ENCODE measurements around the gene CDH3. TPM values are rescaled to one million over a fixed set of nuclear protein-coding genes. Genes with fewer than 3 reads are reported as not detected.

CDH3 gene
- total and polyA plus RNA-seq, 2 of the 13 experiments (the other 11 are each of a cell fraction or from before 2014, with no cell fraction given) = 0.11 TPM; not detected in 1

- TF ChIP-seq POLR2AphosphoS5 (IDR thresholded peaks at IDR 0.05; ENCODE audit: low read depth, low read length) (no peak), ATRX (CRISPR knock-in tag; IDR thresholded peaks at IDR 0.05; ENCODE audit: borderline replicate concordance) (no peak), RAD51 (IDR thresholded peaks at IDR 0.05; ENCODE audit: borderline replicate concordance) (no peak), REPIN1 (CRISPR knock-in tag; IDR thresholded peaks at IDR 0.05; ENCODE audit: borderline replicate concordance, low read depth) (no peak), NFKBIZ (CRISPR knock-in tag; IDR thresholded peaks at IDR 0.05) (no peak), REXO4 (CRISPR knock-in tag; IDR thresholded peaks at IDR 0.05; ENCODE audit: borderline replicate concordance) (no peak), ZNF619 (CRISPR knock-in tag; IDR thresholded peaks at IDR 0.05) (peak; percentile 69; the same call in 1 of the 2 replicates), CCAR2 (optimal IDR thresholded peaks at IDR 0.05; ENCODE audit: low read depth, low read length) (no peak), HOXA5 (CRISPR knock-in tag; IDR thresholded peaks at IDR 0.05) (no peak), HNF4G (IDR thresholded peaks at IDR 0.05; ENCODE audit: borderline replicate concordance, low read depth, low read length) (no peak), HNF4G (CRISPR knock-in tag; IDR thresholded peaks at IDR 0.05; ENCODE audit: borderline replicate concordance, low read depth) (no peak), ZNF878 (CRISPR knock-in tag; IDR thresholded peaks at IDR 0.05) (no peak), SRSF4 (IDR thresholded peaks at IDR 0.05; ENCODE audit: low read depth, low read length, poor library complexity, severe bottlenecking) (no peak)
- TF ChIP-seq, protein P1, sequence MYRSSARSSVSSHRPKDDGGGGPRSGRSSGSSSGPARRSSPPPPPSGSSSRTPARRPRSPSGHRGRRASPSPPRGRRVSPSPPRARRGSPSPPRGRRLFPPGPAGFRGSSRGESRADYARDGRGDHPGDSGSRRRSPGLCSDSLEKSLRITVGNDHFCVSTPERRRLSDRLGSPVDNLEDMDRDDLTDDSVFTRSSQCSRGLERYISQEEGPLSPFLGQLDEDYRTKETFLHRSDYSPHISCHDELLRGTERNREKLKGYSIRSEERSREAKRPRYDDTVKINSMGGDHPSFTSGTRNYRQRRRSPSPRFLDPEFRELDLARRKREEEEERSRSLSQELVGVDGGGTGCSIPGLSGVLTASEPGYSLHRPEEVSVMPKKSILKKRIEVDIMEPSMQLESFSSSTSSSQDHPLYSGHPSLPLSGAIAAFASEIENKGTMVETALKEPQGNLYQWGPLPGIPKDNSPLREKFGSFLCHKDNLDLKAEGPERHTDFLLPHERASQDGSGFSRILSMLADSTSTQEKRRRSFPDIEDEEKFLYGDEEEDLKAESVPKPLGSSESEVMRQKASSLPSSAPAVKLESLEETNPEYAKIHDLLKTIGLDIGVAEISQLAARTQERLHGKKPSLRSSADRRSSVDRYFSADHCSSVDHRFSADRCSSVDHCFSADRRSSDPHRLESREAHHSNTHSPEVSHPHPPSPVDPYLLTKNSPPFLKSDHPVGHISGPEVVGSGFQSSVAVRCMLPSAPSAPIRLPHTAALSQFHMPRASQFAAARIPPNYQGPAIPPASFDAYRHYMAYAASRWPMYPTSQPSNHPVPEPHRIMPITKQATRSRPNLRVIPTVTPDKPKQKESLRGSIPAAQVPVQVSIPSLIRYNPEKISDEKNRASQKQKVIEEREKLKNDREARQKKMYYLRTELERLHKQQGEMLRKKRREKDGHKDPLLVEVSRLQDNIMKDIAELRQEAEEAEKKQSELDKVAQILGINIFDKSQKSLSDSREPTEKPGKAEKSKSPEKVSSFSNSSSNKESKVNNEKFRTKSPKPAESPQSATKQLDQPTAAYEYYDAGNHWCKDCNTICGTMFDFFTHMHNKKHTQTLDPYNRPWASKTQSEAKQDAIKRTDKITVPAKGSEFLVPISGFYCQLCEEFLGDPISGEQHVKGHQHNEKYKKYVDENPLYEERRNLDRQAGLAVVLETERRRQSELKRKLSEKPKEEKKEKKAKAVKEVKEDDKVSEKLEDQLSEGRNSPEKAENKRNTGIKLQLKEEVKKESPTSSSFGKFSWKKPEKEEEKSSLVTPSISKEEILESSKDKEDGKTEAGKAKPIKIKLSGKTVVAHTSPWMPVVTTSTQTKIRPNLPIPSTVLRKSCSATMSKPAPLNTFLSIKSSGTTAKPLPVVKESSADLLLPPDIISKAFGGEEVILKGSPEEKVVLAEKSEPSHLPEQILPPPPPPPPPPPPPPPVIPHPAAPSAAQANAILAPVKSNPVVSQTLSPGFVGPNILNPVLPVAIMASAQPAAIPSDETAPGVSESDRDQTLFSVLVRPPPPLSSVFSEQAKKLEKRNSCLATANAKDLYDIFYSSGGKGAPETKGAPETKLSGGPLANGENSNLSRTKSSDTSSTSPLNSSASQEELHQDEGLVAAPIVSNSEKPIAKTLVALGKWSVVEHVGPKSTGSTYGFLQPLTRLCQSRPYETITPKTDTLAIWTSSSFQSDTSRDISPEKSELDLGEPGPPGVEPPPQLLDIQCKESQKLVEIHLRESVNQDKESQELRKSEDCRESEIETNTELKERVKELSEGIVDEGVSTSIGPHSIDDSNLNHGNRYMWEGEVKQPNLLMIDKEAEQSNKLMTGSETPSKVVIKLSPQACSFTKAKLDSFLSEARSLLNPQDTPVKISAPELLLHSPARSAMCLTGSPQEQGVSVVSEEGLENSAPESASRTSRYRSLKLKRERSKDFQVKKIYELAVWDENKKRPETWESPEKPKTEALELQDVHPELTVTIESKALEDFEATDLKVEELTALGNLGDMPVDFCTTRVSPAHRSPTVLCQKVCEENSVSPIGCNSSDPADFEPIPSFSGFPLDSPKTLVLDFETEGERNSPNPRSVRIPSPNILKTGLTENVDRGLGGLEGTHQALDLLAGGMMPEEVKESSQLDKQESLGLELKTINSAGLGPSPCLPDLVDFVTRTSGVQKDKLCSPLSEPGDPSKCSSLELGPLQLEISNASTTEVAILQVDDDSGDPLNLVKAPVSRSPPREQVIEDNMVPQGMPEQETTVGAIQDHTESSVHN (CRISPR knock-in tag; IDR thresholded peaks at IDR 0.05) = no peak
- TF ChIP-seq, protein P2, sequence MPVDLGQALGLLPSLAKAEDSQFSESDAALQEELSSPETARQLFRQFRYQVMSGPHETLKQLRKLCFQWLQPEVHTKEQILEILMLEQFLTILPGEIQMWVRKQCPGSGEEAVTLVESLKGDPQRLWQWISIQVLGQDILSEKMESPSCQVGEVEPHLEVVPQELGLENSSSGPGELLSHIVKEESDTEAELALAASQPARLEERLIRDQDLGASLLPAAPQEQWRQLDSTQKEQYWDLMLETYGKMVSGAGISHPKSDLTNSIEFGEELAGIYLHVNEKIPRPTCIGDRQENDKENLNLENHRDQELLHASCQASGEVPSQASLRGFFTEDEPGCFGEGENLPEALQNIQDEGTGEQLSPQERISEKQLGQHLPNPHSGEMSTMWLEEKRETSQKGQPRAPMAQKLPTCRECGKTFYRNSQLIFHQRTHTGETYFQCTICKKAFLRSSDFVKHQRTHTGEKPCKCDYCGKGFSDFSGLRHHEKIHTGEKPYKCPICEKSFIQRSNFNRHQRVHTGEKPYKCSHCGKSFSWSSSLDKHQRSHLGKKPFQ (CRISPR knock-in tag; IDR thresholded peaks at IDR 0.05; ENCODE audit: insufficient replicate concordance) = no peak
- TF ChIP-seq, protein P3, sequence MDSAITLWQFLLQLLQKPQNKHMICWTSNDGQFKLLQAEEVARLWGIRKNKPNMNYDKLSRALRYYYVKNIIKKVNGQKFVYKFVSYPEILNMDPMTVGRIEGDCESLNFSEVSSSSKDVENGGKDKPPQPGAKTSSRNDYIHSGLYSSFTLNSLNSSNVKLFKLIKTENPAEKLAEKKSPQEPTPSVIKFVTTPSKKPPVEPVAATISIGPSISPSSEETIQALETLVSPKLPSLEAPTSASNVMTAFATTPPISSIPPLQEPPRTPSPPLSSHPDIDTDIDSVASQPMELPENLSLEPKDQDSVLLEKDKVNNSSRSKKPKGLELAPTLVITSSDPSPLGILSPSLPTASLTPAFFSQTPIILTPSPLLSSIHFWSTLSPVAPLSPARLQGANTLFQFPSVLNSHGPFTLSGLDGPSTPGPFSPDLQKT (CRISPR knock-in tag; IDR thresholded peaks at IDR 0.05; ENCODE audit: borderline replicate concordance) = no peak
- TF ChIP-seq, protein P4, sequence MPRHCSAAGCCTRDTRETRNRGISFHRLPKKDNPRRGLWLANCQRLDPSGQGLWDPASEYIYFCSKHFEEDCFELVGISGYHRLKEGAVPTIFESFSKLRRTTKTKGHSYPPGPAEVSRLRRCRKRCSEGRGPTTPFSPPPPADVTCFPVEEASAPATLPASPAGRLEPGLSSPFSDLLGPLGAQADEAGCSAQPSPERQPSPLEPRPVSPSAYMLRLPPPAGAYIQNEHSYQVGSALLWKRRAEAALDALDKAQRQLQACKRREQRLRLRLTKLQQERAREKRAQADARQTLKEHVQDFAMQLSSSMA (CRISPR knock-in tag; IDR thresholded peaks at IDR 0.05) = no peak
These were observed 62.4 kb downstream of the CDH3 start (continued) for GRCh38 chr16:68707340-68708152.
